ENCODE results near the gene RNF112.
"Not testable (repeated sequence)": the region's sequence is repeated elsewhere in the genome, so short reads cannot be mapped to it uniquely, and the experiment has no call there.

DNA sequence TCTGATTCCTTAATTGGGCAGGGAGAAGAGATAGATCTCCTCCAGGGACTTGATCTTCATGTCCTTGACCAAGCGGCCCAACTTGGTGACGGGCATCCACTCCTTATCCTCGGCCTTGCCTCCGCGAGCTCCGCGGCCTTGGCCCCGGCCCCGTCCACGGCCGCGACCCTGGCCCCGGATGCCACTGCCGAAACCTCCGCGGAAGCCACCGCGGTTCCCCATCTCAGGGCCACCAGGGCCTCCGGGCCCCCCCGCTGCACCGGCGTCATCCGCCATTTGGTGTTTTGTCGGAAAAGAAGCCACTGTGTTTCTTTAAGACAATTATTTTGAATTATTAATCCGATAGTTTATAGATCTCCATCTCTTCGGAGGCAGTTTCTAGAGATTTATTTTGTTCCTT, 35.5 kb downstream of the RNF112 start:
- not testable (repeated sequence) for TF ChIP-seq EZH2 (IDR thresholded peaks at IDR 0.05; ENCODE audit: insufficient read depth, poor library complexity, severe bottlenecking); EZH2phosphoT487 (IDR thresholded peaks at IDR 0.05; ENCODE audit: insufficient read depth, low read depth)

Measured in GM23248 (cell line).